CD14-positive monocyte (primary cell): ENCODE data around the gene ZMYM1. TPM values are rescaled to one million over a fixed set of nuclear protein-coding genes. Genes with fewer than 3 reads are reported as not detected.
A peak's percentile ranks its signal among the peaks of the same experiment; 100 is the strongest.

ENCODE experiments used
- DNase-seq, 3 donors: peaks; one replicate each; pipeline ENCODE4 v3.0.0-alpha.2; 2011 to 2022
- H2AFZ ChIP-seq: 2 replicates; pipeline ENCODE4 v1.6.0; 2012; ENCODE audit warnings: mild to moderate bottlenecking, low read depth, low read length, inconsistent platforms; ENCODE audit not compliant: insufficient read depth, poor library complexity, severe bottlenecking
- H3K27ac ChIP-seq, 2 donors: 1 replicate in 1 of 2; 2 replicates in 1 of 2; pipeline ENCODE4 v1.5.1; 2012 to 2013; ENCODE audit warnings: low read length in 2 of 2, control low read depth in 1 of 2, inconsistent platforms in 1 of 2, low read depth in 1 of 2, mild to moderate bottlenecking in 1 of 2
- H3K27me3 ChIP-seq, 2 donors: one replicate each; pipeline versions ENCODE4 v1.6.0 to v1.6.1; 2011 to 2013; ENCODE audit warnings: low read length in 2 of 2; ENCODE audit not compliant: control insufficient read depth in 2 of 2, insufficient read depth in 2 of 2
- H3K36me3 ChIP-seq, 2 donors: replicated peaks in 1 of 2; 1 replicate in 1 of 2; 2 replicates in 1 of 2; pipeline versions ENCODE4 v1.5.1 to v1.6.1; 2012 to 2013; ENCODE audit warnings: low read length in 2 of 2, control low read depth in 1 of 2, inconsistent platforms in 1 of 2, mild to moderate bottlenecking in 1 of 2; ENCODE audit not compliant: insufficient read depth in 2 of 2, control insufficient read depth in 1 of 2
- H3K4me1 ChIP-seq, 2 donors: 1 replicate in 1 of 2; 2 replicates in 1 of 2; pipeline versions ENCODE4 v1.5.1 to v1.6.1; 2012 to 2013; ENCODE audit warnings: low read length in 2 of 2, control low read depth in 1 of 2, inconsistent platforms in 1 of 2, mild to moderate bottlenecking in 1 of 2, moderate library complexity in 1 of 2; ENCODE audit not compliant: insufficient read depth in 2 of 2, control insufficient read depth in 1 of 2
- H3K4me2 ChIP-seq: replicated peaks from 2 replicates; pipeline ENCODE3; 2012; ENCODE audit warnings: low read length, moderate library complexity, mild to moderate bottlenecking; ENCODE audit not compliant: poor library complexity, severe bottlenecking; ENCODE audit errors: extremely low read depth
- H3K4me3 ChIP-seq, 3 experiments: fragments of 200-600 bp in 1 of 3; sonication (generic) in 1 of 3; replicated peaks in 1 of 3; 1 replicate in 2 of 3; 2 replicates in 1 of 3; pipeline ENCODE4 v1.5.1; 2011 to 2013; ENCODE audit warnings: low read length in 3 of 3, mild to moderate bottlenecking in 3 of 3, control low read depth in 2 of 3, low read depth in 2 of 3, inconsistent platforms in 1 of 3, moderate library complexity in 1 of 3
- H3K79me2 ChIP-seq: 2 replicates; pipeline ENCODE4 v1.6.0; 2012; ENCODE audit warnings: mild to moderate bottlenecking, control low read depth, inconsistent platforms, low read length, moderate library complexity; ENCODE audit not compliant: insufficient read depth
- H3K9ac ChIP-seq: 2 replicates; pipeline ENCODE4 v1.6.0; 2017; ENCODE audit warnings: low read length, mild to moderate bottlenecking; ENCODE audit not compliant: insufficient read depth, poor library complexity, severe bottlenecking
- H3K9me3 ChIP-seq, 2 donors: replicated peaks in 1 of 2; 1 replicate in 1 of 2; 2 replicates in 1 of 2; pipeline versions ENCODE4 v1.5.1 to v1.6.1; 2012 to 2013; ENCODE audit warnings: low read length in 2 of 2, control low read depth in 1 of 2; ENCODE audit not compliant: control insufficient read depth in 1 of 2, insufficient read depth in 1 of 2
- H4K20me1 ChIP-seq: 2 replicates; pipeline ENCODE4 v1.6.0; 2012; ENCODE audit warnings: mild to moderate bottlenecking, low read length, control low read depth, moderate library complexity; ENCODE audit not compliant: insufficient read depth
- H3K27ac Mint-ChIP-seq, 7 donors: one replicate each; pipeline ENCODE4 v1.8.0; 2020; ENCODE audit warnings: mild to moderate bottlenecking in 7 of 7, mixed read lengths in 7 of 7, moderate library complexity in 6 of 7, inconsistent platforms in 2 of 7
- H3K27me3 Mint-ChIP-seq, 3 donors: one replicate each; pipeline ENCODE4 v1.8.0; 2021 to 2022; ENCODE audit warnings: low read depth in 3 of 3, mild to moderate bottlenecking in 3 of 3, mixed read lengths in 3 of 3, moderate library complexity in 3 of 3, inconsistent platforms in 1 of 3
- H3K36me3 Mint-ChIP-seq, 2 donors: one replicate each; pipeline ENCODE4 v1.8.0; 2020; ENCODE audit warnings: mixed read lengths in 2 of 2, inconsistent platforms in 1 of 2, mild to moderate bottlenecking in 1 of 2
- H3K4me1 Mint-ChIP-seq: one replicate; pipeline ENCODE4 v1.8.0; 2020; ENCODE audit warnings: mild to moderate bottlenecking, mixed read lengths
- H3K4me3 Mint-ChIP-seq, 2 donors: one replicate each; pipeline ENCODE4 v1.8.0; 2020; ENCODE audit warnings: mild to moderate bottlenecking in 2 of 2, mixed read lengths in 2 of 2, moderate library complexity in 1 of 2
- H3K9me3 Mint-ChIP-seq, 7 donors: one replicate each; pipeline ENCODE4 v1.8.0; 2020 to 2022; ENCODE audit warnings: mixed read lengths in 7 of 7, mild to moderate bottlenecking in 6 of 7, moderate library complexity in 6 of 7, inconsistent platforms in 2 of 7
- CTCF ChIP-seq: fragments of 200-600 bp; IDR thresholded peaks from one replicate; pipeline ENCODE4 v1.8.0; 2022; ENCODE audit warnings: antibody characterized with exemption, mild to moderate bottlenecking
- WGBS: methylation state at CpG from one replicate; pipeline ENCODE4 v1.1.5; 2013; ENCODE audit warnings: missing lambda C conversion rate; ENCODE audit not compliant: insufficient coverage; 5-methylcytosine and 5-hydroxymethylcytosine counted together
- intact Hi-C, 2 donors: fragments of 100-400 bp; cut with micrococcal nuclease; formaldehyde crosslinking; loops; one replicate each; pipeline versions ENCODE4 v1.15.0 to v1.15.1; 2023
- polyA plus RNA-seq, 3 donors: library from polyadenylated mRNA; depleted of rRNA in 1 of 3; unstranded in 2 of 3; stranded (reverse) in 1 of 3; fragments of 300-500 nt in 2 of 3; fragments of >200 nt in 1 of 3; fragmentation: Illumina TruSeq in 2 of 3; gene quantifications; 1 replicate in 2 of 3; 2 replicates in 1 of 3; pipeline ENCODE4 v1.2.3, GENCODE V29; 2012 to 2021

ZMYM1 gene
- polyA plus RNA-seq, 3 donors = 3.4 to 6.1 (median 4.5) TPM

GRCh38 chr1:35080171-35080854 lies 1.1 kb downstream of the ZMYM1 start:
- H3K4me1 Mint-ChIP-seq = peaks cover 17% of the 10 kb centered on the region
- no peak for TF ChIP-seq CTCF
- H3K36me3 Mint-ChIP-seq = peaks cover 8 to 12% of the 10 kb centered on the region in 2 donors
- no peak for DNase-seq
- peak overlapping the region; percentile 88 for H3K9ac ChIP-seq
- peaks cover 57% of the 10 kb centered on the region for H3K79me2 ChIP-seq
- WGBS = 98% methylated on average over 8 of the region's 13 CpGs
- H3K9me3 ChIP-seq = no peaks in the 10 kb centered on the region
- peak overlapping the region in 2 of 3 experiments; percentile 91 to 95 for H3K4me3 ChIP-seq
- H3K27ac ChIP-seq = peak overlapping the region in 1 of 2 donors; percentile 93
- H3K36me3 ChIP-seq = no peaks in the 10 kb centered on the region
- H3K4me2 ChIP-seq = peak overlapping the region; percentile 84
- peaks cover 15% of the 10 kb centered on the region in 2 donors for H3K4me1 ChIP-seq
- H3K4me3 Mint-ChIP-seq = peak overlapping the region; percentile 98 to 99
- intact Hi-C loops = no loop called here
- H3K27ac Mint-ChIP-seq = peak overlapping the region; percentile 94 to 98 (median 97)
- peak overlapping the region; percentile 92 for H2AFZ ChIP-seq
- peaks cover 0 to 3% (median 1%) of the 10 kb centered on the region in 3 donors for H3K27me3 Mint-ChIP-seq
- no peaks in the 10 kb centered on the region for H4K20me1 ChIP-seq
- H3K27me3 ChIP-seq = no peaks in the 10 kb centered on the region
- H3K9me3 Mint-ChIP-seq = peaks cover 0 to 3% (median 0%) of the 10 kb centered on the region in 7 donors

GRCh38 chr1:35085421-35085820 lies 6.2 kb downstream of the ZMYM1 start:
- intact Hi-C loops = no loop called here
- Histone ChIP-seq H3K4me3 (no peak overlapping the region), H3K9me3 (no peaks in the 10 kb centered on the region), H3K4me2 (no peak overlapping the region), H3K79me2 (peaks cover 90% of the 10 kb centered on the region), H2AFZ (no peak overlapping the region), H3K36me3 (no peaks in the 10 kb centered on the region), H3K27me3 (no peaks in the 10 kb centered on the region), H4K20me1 (no peaks in the 10 kb centered on the region), H3K9ac (no peak overlapping the region), H3K4me1 (peaks cover 2% of the 10 kb centered on the region in 2 donors), H3K27ac (no peak overlapping the region)
- Mint-ChIP-seq H3K9me3 (no peaks in the 10 kb centered on the region), H3K36me3 (peaks cover 8 to 16% of the 10 kb centered on the region in 2 donors), H3K27me3 (no peaks in the 10 kb centered on the region), H3K4me3 (no peak overlapping the region), H3K4me1 (peaks cover 7% of the 10 kb centered on the region), H3K27ac (no peak overlapping the region)
- DNase-seq = no peak
- TF ChIP-seq CTCF = no peak
